Measurements from ENCODE around the gene CFAP251. TPM values are rescaled to one million over a fixed set of nuclear protein-coding genes. Genes with fewer than 3 reads are reported as not detected.

CFAP251 gene
- total and polyA plus RNA-seq, 10 of the 15 experiments (the other 5 are each of a cell fraction or from before 2014, with no cell fraction given) = 0.10 to 0.97 (median 0.64) TPM

- 0 out of 2 replicates have a peak, but pooled peaks have one; percentile 30 for TF ChIP-seq RCOR1 (conservative IDR thresholded peaks at IDR 0.05; ENCODE audit: low read depth, low read length)
- no peak for TF ChIP-seq SRF (IDR thresholded peaks at IDR 0.05; ENCODE audit: low read depth in 2 of 2, low read length in 2 of 2)
- TF ChIP-seq, protein P1, sequence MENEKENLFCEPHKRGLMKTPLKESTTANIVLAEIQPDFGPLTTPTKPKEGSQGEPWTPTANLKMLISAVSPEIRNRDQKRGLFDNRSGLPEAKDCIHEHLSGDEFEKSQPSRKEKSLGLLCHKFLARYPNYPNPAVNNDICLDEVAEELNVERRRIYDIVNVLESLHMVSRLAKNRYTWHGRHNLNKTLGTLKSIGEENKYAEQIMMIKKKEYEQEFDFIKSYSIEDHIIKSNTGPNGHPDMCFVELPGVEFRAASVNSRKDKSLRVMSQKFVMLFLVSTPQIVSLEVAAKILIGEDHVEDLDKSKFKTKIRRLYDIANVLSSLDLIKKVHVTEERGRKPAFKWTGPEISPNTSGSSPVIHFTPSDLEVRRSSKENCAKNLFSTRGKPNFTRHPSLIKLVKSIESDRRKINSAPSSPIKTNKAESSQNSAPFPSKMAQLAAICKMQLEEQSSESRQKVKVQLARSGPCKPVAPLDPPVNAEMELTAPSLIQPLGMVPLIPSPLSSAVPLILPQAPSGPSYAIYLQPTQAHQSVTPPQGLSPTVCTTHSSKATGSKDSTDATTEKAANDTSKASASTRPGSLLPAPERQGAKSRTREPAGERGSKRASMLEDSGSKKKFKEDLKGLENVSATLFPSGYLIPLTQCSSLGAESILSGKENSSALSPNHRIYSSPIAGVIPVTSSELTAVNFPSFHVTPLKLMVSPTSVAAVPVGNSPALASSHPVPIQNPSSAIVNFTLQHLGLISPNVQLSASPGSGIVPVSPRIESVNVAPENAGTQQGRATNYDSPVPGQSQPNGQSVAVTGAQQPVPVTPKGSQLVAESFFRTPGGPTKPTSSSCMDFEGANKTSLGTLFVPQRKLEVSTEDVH (IDR thresholded peaks at IDR 0.05; ENCODE audit: low read depth, partially characterized antibody) = peak; percentile 43
- TF ChIP-seq JUNB (IDR thresholded peaks at IDR 0.05) = peak; percentile 62; the same call in 1 of the 2 replicates
- TF ChIP-seq, protein P2, sequence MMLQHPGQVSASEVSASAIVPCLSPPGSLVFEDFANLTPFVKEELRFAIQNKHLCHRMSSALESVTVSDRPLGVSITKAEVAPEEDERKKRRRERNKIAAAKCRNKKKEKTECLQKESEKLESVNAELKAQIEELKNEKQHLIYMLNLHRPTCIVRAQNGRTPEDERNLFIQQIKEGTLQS (IDR thresholded peaks at IDR 0.05; ENCODE audit: borderline replicate concordance, extremely low read depth, low read depth, low read length) = 0 out of 2 replicates have a peak, but pooled peaks have one; percentile 13
- TF ChIP-seq, protein P3, sequence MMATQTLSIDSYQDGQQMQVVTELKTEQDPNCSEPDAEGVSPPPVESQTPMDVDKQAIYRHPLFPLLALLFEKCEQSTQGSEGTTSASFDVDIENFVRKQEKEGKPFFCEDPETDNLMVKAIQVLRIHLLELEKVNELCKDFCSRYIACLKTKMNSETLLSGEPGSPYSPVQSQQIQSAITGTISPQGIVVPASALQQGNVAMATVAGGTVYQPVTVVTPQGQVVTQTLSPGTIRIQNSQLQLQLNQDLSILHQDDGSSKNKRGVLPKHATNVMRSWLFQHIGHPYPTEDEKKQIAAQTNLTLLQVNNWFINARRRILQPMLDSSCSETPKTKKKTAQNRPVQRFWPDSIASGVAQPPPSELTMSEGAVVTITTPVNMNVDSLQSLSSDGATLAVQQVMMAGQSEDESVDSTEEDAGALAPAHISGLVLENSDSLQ (IDR thresholded peaks at IDR 0.05) = peak; percentile 16; the same call in 1 of the 2 replicates
Observed at GRCh38 chr12:121888478-121889273, 29.7 kb upstream of the CFAP251 start, which contains the start of gene PSMD9 (continued).

All from GM12878 (cell line).